HG02938 (cell line): ENCODE results near the gene TREH.
"Not testable (repeated sequence)": the region's sequence is repeated elsewhere in the genome, so short reads cannot be mapped to it uniquely, and the experiment has no call there.

ENCODE experiments used
- ATAC-seq: cut with Tn5 transposase; IDR thresholded peaks from one replicate; pipeline ENCODE4 v1.9.1; 2021; ENCODE audit warnings: mild to moderate bottlenecking, moderate library complexity; ENCODE audit not compliant: unreplicated experiment

Gene TREH

GRCh38 chr11:118679483-118679882 is at the start of gene TREH:
TSS of gene TREH (minus strand) at chr11:118679650. CDS start at chr11:118679627, 23 bp downstream.
- no peak for ATAC-seq

GRCh38 chr11:118728112-118728511 is 48.7 kb upstream of the TREH start:
- not testable (repeated sequence) for ATAC-seq

- ATAC-seq: not testable (repeated sequence)
Observed at GRCh38 chr11:118727721-118728066, 48.2 kb upstream of the TREH start.

- ATAC-seq: not testable (repeated sequence)
Observed at GRCh38 chr11:118727001-118727720, 47.7 kb upstream of the TREH start.

GRCh38 chr11:118721478-118722015 is 42.1 kb upstream of the TREH start:
- not testable (repeated sequence) for ATAC-seq

GRCh38 chr11:118720740-118721139 is 41.3 kb upstream of the TREH start:
- ATAC-seq: not testable (repeated sequence)

- not testable (repeated sequence) for ATAC-seq
Observed at GRCh38 chr11:118720078-118720477, 40.6 kb upstream of the TREH start.

- ATAC-seq: not testable (repeated sequence)
Observed at GRCh38 chr11:118718562-118718961, 39.1 kb upstream of the TREH start.

GRCh38 chr11:118717733-118718132 is 38.3 kb upstream of the TREH start:
- ATAC-seq: not testable (repeated sequence)

- ATAC-seq: not testable (repeated sequence)
Observed at GRCh38 chr11:118717221-118717620, 37.8 kb upstream of the TREH start.

- no peak for ATAC-seq
Observed at GRCh38 chr11:118715837-118716260, 36.4 kb upstream of the TREH start.

- ATAC-seq: no peak
Observed at GRCh38 chr11:118715245-118715831, 35.9 kb upstream of the TREH start.

- no peak for ATAC-seq
Observed at GRCh38 chr11:118714816-118715215, 35.4 kb upstream of the TREH start.

- ATAC-seq: not testable (repeated sequence)
Observed at GRCh38 chr11:118714416-118714815, 35.0 kb upstream of the TREH start.

GRCh38 chr11:118708296-118708695 is 28.8 kb upstream of the TREH start:
- no peak for ATAC-seq

GRCh38 chr11:118706546-118706825 is 27.0 kb upstream of the TREH start:
- no peak for ATAC-seq

- ATAC-seq: no peak
Observed at GRCh38 chr11:118705791-118706545, 26.5 kb upstream of the TREH start.

- no peak for ATAC-seq
Observed at GRCh38 chr11:118705111-118705741, 25.8 kb upstream of the TREH start.

GRCh38 chr11:118703563-118704106 is 24.2 kb upstream of the TREH start:
- ATAC-seq: no peak

GRCh38 chr11:118699506-118700220 is 20.2 kb upstream of the TREH start:
- ATAC-seq: no peak
